Lower leg skin (tissue), 3 donors: ENCODE results near the gene ASB9.
"Not testable (repeated sequence)": the region's sequence is repeated elsewhere in the genome, so short reads cannot be mapped to it uniquely, and the experiment has no call there.

ENCODE experiments used
- CTCF ChIP-seq, 3 donors: fragments of 450-650 bp; IDR thresholded peaks; one replicate each; pipeline ENCODE4 v1.5.1; 2016; ENCODE audit warnings: antibody characterized with exemption in 3 of 3, mild to moderate bottlenecking in 3 of 3, moderate library complexity in 2 of 3
- POLR2A ChIP-seq, 2 donors: fragments of 450-650 bp; IDR thresholded peaks; one replicate each; pipeline ENCODE4 v1.6.1; 2016 to 2017; ENCODE audit warnings: antibody characterized with exemption in 2 of 2, mild to moderate bottlenecking in 1 of 2, moderate library complexity in 1 of 2

GRCh38 chrX:15273275-15273674, 3.4 kb upstream of the ASB9 start:
- TF ChIP-seq CTCF, POLR2A (IDR thresholded peaks at IDR 0.05): not testable (repeated sequence)
